HG03196 (cell line): ENCODE results near the gene MAL.

ENCODE experiments used
- ATAC-seq: cut with Tn5 transposase; IDR thresholded peaks from one replicate; pipeline ENCODE4 v1.9.1; 2021; ENCODE audit not compliant: unreplicated experiment

Gene MAL

DNA sequence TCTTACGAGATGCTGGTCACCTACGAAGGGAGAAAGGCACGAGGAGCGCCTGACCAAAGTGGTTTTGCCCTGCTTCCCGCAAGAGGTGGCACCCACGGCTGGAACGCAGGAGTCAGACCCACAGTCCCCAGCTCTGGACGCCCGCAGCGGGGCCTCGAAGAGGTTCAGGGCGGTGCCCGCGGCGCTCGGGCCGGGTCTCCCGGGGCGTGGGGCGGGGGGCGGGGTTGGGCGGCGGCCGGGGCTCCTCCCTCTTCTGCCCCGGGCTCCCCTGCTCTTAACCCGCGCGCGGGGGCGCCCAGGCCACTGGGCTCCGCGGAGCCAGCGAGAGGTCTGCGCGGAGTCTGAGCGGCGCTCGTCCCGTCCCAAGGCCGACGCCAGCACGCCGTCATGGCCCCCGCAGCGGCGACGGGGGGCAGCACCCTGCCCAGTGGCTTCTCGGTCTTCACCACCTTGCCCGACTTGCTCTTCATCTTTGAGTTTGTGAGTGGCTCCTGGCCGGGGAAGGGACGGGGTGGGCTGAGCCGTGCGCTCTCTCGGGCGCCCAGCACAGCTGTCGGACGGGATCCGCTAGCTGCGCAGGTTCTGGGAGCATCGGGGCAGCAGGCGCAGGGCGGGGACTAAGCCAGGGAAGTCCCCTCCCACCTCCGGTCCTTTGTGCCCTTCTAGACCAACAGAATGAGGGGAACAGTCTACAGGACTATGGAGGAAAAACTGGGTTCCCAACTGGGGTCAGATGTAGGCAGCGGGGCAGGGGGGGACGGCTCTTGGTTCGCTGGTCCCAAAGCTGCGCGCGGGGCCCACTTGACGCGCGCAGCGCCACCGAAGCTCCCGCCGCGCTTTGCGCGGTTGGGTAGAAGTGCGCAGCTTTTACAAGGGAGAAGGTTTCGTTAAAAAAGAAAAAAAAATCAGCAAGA is at the start of gene MAL:
Gene MAL, plus strand, starts transcription at position 303 of the 914 bp plus-strand sequence. Its CDS starts 85 bp downstream, at position 388.
- no peak for ATAC-seq

DNA sequence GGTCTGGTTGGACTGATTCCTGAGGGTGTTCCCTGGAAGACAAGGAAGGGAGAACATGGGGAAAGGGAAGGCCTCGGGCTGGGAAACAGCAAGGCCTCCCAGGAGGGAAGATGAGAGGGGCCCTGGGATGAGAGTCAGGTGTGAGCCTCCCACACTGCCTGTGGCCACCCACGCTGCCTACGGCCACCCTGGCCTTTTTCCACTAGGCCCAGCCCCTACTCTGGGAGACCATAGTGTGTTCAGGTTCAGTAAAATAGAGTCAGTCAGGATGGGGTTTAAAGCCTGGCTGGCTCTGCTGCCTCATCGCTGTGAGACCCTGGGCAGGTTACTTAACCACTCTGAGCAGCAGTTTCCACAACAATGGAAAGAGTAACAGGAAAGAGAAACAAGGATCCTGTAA is 47.7 kb upstream of the MAL start:
- ATAC-seq = no peak

DNA sequence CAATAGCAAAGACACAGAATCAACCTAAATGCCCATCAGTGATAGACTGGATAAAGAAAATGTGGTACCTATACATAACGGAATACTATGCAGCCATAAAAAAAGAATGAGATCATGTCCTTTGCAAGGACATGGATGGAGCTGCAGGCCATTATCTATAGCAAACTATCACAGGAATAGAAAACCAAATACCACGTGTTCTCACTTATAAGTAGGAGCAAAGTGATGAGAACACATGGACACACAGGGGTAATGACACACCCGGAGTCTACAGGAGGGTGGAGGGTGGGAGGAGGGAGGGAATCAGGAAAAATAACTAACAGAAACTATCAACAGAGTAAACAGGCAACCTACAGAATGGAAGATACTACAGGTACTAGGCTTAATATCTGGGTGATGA is 46.6 kb upstream of the MAL start:
- ATAC-seq = no peak

DNA sequence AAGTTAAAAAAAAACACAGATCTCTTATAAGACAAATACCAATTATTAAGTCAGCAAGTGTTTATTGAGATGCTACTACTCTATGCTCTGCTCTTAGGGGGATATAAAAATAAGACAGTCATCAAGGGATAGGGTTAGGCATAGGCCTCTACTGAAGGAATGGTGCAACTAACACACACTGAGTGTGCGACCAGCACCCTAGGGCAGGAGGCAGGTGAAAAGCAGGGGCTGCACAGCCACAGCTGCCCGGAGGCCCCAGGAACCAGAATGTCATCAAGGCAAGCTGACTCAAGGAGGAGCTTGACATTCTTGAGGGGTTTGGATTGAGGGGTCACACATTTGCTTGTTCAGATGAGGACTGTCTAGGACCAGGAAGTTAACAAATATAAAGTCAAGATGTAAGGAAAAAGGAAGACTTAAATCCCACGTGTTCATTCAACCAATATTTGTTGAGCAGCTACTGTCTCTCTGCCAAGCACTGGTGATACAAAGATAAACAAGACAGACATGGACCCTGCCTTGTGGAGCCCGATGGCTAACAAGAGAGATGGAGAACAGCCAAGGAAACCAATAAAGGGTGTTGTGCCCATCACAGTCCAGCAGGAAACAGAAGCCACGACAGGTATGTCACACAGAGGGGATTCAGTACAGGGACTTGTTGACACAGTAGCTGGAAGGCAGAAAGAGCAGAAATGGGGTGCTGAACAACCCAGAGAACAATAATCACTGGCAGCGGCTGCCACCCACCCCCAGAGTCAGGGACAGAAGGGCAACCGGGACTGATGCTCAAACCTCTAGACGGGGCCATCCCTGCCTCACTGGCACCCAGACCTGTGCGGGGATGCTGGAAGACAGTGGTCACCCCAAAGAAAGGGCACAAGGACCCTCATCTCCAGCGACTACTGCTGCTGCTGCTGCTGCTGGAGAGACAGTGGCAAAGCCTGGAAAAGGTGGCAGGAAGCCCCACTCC is 45.8 kb upstream of the MAL start:
- no peak for ATAC-seq

DNA sequence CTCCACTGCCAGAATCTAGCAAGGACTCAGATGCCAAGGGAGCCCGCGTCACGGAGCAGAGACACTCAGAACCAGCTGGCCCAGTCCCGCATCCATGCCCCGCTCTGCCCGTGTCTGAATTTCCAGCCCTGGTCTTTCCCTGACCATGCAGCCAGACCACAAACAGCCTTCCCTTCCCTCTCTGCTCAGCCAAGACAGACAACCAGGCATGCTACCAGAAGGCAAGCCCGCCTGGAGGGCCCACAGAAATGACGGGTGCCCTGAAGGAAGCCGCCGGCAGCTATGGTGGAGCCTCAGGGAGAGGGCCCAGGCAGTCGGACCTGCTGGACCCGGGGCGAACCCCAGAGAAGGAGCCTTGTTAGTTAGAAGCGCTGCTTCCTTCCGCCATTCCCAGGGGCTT is 45.1 kb upstream of the MAL start:
- ATAC-seq = no peak

DNA sequence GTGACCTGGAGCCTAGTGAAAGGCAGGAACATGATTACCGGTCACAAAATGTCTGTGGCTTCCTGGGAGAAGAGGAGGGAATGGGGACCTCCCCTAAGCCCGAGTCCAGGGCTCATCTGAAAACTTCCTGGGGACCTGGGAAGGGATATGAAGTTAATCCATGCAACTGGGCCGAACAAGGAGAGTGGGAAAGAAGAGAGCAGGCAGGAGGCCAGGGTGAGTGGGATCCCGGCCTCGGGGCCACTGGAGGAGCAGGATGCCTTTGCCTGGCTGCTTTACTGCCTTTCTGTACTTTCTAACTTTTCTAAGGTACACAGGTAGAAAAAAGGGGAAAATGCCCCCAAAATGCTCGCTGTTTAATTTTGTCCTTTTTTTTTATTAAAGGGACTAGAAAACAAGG is 43.4 kb upstream of the MAL start:
- ATAC-seq = no peak

DNA sequence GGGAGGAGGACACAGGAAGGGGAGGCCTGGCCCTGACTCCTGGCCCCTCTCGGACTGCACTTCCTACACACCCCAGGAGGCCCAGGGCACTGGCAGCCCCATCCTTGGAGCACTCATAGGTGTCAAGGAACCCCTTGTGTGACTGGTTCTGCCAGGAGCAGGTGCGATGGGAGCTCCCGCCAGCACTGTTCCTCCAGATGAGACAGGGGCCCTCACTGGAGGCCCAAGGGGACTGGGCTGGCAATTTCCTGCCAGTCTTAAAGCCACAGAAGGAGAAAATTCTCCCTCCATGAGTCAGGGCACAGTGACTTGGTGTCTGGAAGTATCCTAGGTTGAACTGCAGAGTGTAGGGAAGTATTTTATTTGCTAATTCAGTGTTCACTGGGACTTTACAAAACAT is 42.8 kb upstream of the MAL start:
- ATAC-seq = no peak

DNA sequence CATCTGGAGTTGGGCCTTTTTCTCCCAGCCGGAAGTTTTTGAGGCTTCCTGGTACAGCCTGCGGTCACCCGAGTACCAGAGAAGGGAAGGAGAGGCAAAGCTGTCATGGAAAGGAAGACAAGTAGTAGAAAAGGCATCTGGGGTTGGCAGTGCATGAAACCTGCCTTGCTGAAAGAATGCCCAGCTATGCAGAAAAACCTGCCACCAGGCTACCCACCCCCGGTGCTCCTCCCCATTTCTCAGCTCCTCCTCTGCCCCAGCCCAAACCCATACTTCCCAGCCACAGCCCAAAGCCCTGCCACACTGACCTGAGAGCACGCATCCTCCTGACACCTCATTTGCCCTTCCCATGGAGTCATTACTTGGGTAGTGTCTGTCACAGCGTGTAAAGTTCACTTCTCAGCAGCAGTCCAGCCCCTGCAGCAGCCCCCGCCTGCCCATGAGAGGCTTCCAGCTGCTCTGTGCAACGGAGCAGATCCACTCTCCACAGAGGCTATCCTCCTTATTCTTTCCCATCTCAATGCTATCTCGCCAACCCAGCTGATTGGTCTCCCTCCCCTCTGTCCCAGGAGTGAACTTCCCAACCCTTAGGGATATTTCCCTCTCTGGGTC is 40.4 kb upstream of the MAL start:
- ATAC-seq = no peak

DNA sequence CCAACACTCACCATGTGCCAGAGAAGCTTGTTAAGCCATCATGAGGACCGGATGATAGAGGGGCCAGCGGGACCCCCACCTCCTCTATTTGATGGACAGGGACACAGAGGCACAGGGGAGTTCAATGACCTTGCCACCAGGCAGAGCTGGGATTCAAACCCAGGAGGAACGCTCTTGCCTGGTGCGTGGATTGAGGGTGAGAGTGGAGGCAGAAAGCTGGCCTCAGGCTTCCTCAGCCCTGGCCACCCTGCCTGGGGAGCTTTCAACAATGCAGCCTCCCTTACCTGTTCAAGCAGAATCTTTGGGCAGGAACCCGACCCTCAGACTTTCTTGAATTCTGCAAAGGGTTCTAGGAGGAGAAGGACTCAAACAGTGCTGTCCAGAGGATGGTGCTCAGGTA is 39.9 kb upstream of the MAL start:
- no peak for ATAC-seq

DNA sequence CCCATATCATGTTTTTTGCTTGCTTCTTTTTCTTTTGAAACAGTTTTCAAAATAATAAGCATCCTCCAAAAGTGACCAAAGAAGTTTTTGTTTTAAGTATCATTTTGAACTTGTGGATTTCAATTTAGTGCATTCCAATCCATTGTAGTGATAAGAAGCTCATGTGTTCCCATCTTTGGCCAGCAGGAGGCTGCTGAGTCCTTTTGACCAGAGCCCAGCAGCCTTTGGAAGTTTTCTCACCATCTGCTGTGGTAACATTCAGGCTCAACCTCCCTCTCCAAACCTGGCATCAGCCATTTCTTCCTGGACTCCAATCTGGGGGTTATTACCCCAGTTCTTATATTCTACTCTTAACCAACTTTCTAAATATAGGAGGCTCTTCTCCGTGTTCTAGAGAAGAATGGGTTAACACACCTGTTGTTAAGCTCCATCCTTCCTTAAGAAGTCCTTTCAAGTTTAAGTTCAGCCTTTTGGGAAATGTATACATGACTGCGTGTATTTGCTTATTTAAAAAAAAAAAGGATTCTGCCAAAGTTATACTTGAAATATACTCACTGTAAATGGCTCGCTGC is 39.0 kb upstream of the MAL start:
- peak; percentile 61 for ATAC-seq

DNA sequence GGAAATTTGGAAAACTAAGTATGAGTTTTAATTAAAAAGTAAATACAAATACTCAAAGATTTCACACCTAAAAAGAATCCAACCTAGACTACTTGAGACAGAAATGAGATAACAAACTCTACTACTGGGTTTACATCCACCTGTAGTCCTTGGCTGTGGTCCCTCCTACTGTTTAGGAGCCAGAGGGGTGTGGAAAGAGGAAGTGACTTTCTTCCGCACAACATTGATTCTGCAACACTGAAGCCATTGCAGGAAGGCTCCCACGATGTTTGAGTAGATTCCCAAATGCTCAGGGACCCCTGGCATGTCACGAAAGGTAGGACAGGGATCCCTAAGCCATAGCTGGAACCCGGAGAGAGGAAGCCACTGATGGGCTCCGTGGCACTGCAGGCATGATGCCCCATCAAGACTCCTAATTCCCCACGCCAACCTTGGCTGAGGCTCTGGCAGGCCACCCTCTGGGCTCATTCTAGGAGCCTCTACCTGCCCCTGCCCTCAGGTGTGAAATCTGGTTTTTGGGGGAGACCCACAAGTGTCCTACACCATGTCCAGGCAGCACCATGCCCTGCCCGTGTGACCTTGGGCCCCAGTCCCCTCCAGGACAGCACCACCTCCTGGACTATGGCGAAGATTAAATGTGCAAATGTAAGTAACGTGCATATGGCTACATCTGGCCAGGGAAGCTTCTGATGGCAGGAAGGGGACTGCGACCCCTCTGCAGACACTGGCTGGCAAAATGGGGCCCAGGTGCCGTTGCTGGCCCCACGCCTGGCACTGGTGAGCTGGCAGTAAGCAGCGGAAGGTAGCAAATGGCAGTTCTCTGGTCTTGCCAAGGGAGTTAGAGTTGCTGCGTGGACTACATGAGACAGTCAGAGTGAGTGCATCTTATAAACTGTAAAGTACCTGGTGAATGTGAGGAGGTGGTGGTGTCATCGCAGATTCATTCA is 38.2 kb upstream of the MAL start:
- ATAC-seq = no peak

DNA sequence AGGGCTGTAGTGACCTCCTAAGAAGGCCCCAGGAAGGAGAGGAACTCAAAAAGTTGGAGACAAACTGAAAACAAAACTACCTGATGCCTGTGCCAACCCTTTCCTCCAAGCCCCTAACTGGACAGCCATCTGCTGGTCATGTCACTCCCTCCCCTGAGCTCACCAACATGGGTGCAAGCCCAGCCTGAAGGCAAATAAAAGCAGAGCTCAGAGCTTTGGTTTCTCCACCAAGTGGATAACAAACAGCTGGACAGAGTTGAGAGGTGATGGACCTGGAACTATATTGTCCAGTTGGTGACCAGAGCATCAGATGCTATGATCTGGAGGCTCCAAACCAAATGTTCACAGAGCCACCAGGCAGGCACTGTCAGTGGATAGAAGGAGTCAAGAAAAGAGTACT is 34.6 kb upstream of the MAL start:
- ATAC-seq = no peak

DNA sequence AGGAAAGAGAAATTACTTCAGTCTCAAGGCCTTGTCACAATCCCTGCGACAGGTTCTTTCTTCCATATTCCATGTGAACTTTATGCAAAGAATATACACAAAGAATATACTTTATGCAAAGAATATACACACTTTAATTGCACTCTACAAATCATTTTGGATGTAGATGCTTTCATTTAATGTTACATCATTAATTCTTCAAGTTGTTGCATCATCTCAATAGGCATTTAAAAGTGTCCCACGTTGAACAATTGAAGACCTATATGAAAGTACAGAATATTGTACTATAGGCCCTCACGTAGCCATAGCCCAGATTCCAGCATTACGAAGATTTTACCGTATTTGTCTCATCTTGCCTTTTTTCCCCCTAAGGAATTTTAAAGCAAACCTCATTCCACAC is 33.1 kb upstream of the MAL start:
- ATAC-seq = no peak

DNA sequence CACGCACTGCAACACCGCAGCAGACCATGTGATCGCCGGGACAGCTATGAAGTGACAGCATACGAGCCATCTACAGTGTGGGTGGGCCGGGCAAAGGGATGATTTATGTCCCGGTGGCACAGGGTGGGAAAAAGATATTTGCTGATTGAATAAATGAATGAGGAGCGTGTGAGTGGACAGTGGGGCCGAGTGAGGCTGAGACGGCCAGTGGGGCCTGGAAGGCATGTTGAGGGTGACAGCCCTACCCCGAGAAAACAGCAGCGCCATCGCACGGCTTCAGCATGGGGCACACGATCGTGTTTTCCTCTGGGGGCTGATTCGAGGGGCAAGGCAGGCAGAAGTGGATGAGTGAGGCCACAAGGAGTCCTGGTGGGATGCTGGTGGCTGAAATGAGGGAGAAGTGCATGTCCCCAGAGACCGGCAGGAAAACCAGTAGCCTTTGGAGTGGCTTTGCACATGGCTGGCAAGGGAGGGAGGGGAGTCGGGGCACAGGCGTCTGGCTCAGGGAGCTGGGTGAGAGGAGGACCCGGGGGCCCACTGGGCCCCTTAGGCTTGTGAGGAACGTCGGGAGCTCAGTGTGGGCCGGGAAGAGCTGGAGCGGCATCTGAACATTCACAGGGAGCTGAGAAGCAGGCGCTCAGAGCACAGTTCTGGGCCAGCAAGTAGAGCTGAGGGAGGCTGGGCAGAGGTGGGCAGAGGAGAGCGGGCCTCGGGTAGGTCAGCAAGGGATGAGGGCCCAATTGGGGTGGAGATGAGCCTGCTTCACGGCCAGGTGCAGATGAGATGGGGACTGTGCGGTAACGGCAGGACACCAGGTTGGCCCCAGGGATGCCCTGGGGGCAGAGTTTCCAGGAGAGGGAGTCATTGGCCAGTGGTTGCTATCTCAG is 32.1 kb upstream of the MAL start:
- no peak for ATAC-seq

DNA sequence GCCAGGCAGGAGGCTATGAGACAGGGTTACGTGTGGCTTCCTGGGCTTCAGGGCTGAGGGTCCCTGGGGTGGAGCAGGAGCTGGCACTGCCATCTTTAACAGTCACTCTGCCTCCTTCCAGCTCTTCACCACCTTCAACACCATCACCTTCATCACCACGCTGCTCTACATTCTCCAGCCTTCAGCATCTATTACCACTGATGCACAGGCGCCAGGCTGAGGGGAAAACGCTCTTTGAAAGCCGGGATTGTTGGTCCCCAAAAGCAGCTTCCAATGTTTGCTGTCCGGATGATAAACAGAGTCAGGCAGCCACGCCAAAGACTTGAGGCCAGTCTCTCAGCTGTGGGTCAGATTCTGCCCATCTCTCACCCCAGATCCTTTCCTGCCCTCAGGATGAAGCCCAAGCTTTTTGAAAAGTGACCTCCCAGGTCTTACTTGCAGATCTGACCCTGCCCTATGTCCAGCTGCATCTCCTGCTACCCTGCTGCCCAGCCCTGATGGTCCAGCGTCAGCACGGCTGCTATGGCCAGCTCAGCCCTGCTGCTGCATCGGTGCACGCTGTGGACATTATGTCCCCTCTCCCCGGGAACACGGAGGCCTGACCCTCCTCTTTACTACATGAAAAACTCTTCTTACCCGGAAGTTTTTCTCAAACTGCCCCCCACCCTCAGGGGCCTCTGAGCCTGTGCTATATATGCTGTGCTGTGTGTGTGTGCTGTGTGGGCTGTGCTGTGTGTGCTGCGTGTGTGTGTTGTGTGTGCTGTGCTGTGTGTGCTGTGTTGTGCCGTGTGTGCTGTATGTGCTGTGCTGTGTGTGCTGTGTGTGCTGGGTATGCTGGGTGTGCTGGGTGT is 31.2 kb upstream of the MAL start:
- no peak for ATAC-seq

DNA sequence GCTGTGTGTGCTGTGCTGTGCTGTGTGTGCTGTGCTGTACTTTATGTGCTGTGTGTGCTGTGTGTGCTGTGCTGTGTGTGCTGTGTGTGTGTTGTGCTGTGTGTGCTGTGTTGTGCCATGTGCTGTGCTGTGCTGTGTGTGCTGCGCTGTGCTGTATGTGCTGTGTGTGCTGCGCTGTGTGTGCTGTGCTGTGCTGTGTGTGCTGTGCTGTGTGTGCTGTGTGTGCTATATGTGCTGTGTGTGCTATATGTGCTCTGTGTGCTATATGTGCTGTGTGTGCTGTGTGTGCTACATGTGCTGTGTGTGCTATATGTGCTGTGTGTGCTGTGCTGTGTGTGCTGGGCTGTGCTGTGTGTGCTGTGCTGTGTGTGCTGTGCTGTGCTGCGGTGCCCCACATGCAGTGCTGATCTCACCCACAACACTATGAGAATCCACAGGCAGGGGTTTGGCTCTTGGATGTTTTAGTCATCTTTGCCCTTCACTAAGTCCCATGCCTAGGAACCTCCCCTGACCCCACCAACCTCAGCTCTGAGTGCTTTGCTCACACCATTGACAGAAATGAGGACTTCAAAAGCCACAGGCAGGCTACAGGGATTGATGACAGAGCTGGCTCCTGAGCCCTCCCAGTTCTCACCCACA is 30.5 kb upstream of the MAL start:
- ATAC-seq = no peak

DNA sequence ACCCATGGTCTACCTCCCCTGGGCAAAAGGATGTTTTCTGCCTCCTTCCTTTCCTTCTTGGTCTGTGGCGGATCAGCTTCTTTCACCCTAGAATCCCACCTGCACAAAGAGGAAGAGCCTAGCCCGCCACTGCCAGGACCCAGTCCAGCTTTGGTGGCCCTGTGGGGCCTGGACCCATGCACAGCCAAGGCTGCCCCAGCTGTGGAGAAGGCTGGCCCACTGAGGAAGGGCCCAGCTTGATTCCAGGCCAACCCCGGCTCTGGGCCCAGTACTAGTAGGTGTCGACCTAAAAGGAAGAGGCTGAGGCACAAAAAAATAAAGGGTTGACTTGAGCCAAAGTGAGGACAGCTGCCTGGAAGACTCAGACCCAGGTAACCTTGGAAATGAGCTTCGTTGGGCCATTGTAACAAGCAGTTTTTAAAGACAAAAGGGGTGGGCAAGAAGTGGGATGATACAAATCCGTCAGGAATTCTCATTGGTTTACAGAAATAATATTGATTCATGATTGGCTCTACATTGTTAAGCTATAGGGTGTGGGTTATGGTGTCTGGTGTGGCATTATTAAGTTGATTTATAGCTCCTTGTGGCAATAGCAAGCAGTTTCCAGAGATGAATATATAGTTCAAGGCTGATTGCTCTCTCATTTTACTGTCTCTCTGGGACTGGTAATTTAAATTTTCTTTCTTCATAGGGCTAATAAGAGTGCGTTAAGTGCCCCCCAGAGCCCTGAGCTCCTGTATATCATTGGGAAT is 29.8 kb upstream of the MAL start:
- no peak for ATAC-seq
